Transverse colon (tissue), 4 donors: Measurements from ENCODE around the gene ATP10D.

Experiments used
- CTCF ChIP-seq, 5 experiments: fragments of 200-600 bp in 3 of 5; fragments of 450-650 bp in 2 of 5; sonication (generic) in 3 of 5; IDR thresholded peaks; 1 replicate in 2 of 5; 2 replicates in 3 of 5; pipeline ENCODE4 v1.5.1; 2016 to 2017; ENCODE audit warnings: antibody characterized with exemption in 5 of 5, inconsistent platforms in 3 of 5, mild to moderate bottlenecking in 2 of 5, moderate library complexity in 1 of 5
- POLR2AphosphoS5 ChIP-seq, 3 donors: sonication (generic); formaldehyde crosslinking; IDR thresholded peaks; one replicate each; pipeline ENCODE4 v1.6.1; 2016; ENCODE audit warnings: antibody characterized with exemption in 3 of 3

- no peak for TF ChIP-seq CTCF (IDR thresholded peaks at IDR 0.05)
- no peak for TF ChIP-seq POLR2AphosphoS5 (IDR thresholded peaks at IDR 0.05)
Observed at GRCh38 chr4:47468706-47469365, 16.2 kb upstream of the ATP10D start.
